ENCODE results near the gene PPP3CA. TPM values are rescaled to one million over a fixed set of nuclear protein-coding genes. Genes with fewer than 3 reads are reported as not detected.
"Not testable (repeated sequence)": the region's sequence is repeated elsewhere in the genome, so short reads cannot be mapped to it uniquely, and the experiment has no call there.

The PPP3CA gene
- total RNA-seq, 1 experiment from 2014 or later, result 33.8 TPM

DNA sequence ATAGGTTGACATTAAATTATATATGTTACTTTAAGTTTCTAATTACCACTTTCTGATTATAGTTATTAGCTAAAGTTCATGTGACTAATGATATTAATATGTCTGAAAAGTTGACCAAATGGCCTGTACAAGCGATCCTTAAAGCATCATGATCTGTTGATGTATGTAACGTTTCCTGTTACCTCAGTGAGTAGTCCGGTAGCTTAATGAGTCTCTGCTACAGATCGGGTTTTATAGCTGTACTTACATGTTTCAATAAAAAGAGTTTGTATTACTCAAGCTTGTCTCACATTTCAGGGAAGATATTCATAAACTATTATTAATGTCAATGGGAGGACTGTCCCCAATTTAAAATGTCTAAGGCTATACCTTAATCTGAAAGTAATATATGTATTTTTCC lies 246.3 kb downstream of the PPP3CA start:
- Mint-ChIP-seq H3K9me3 (ENCODE audit: unreplicated experiment) (no peaks in the 10 kb centered on the region), H3K27ac (ENCODE audit: unreplicated experiment) (no peak overlapping the region), H3K4me1 (ENCODE audit: low read depth, unreplicated experiment) (no peaks in the 10 kb centered on the region), H3K27me3 (ENCODE audit: insufficient read depth, unreplicated experiment) (no peaks in the 10 kb centered on the region), H3K36me3 (ENCODE audit: insufficient read depth, unreplicated experiment) (no peaks in the 10 kb centered on the region), H3K4me3 (ENCODE audit: unreplicated experiment) (no peak overlapping the region)
- H3K4me1 ChIP-seq, result no peaks in the 10 kb centered on the region
- no peaks in the 10 kb centered on the region for H3K9me3 ChIP-seq
- H3K36me3 ChIP-seq (ENCODE audit: control insufficient read depth, insufficient read depth, low read length), result no peaks in the 10 kb centered on the region
- H3K4me3 ChIP-seq (ENCODE audit: low read depth, low read length), result no peak overlapping the region
- no peak for DNase-seq
- BruUV-seq (replicated peaks), result no TSS peak
- intact Hi-C loops (cut with micrococcal nuclease; ENCODE audit: unreplicated experiment), result no loop called here
- CTCF ChIA-PET, result no interaction called here
- TF ChIP-seq CTCF (IDR thresholded peaks at IDR 0.05; ENCODE audit: insufficient read depth in 1 of 2, low read depth in 1 of 2, low read length in 1 of 2, severe bottlenecking in 1 of 2, unreplicated experiment in 1 of 2), result no peak
- H3K27me3 ChIP-seq (replicated peaks; ENCODE audit: control insufficient read depth, insufficient read depth, low read length), result no peaks in the 10 kb centered on the region
- POLR2A ChIA-PET, result no interaction called here

DNA sequence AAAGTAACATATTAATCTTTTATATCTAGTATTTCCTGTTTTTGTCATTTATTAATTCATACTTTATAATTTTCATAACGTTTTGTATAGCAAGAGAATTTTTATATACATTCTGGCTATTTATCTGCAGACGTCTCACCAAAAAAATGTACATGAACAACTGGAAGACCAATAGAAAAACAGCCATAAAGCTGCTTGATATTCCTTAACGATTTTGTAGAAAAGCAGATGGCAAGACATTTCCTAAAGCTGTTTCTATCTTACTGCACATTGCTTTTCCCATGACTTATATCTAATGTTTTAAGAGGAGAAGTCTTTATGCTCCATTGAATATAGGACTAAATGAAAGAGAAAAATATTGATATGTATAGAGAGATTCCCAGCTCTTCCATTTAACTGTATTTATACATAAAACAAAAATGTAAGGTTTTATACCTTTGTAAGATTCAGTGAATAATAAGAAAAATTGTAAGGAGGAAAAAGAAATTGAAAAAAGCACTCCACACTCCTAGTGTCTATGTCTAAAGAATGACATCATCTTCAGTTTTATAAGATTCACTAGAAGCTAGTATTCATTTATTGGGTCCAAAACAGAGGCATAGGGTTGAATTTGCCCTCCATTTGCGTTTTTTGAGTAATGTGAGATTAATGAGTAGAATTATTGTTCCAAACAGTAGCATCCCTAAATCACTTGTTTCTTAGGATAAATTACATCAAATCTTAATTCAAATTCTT lies 248.5 kb downstream of the PPP3CA start:
- CTCF ChIA-PET, result no interaction called here
- H3K36me3 ChIP-seq (ENCODE audit: control insufficient read depth, insufficient read depth, low read length), result no peaks in the 10 kb centered on the region
- no peak for DNase-seq
- intact Hi-C loops (cut with micrococcal nuclease; ENCODE audit: unreplicated experiment), result no loop called here
- no peak for TF ChIP-seq CTCF (IDR thresholded peaks at IDR 0.05; ENCODE audit: insufficient read depth in 1 of 2, low read depth in 1 of 2, low read length in 1 of 2, severe bottlenecking in 1 of 2, unreplicated experiment in 1 of 2)
- H3K4me3 ChIP-seq (ENCODE audit: low read depth, low read length), result no peak overlapping the region
- no TSS peak for BruUV-seq (replicated peaks)
- H3K4me1 Mint-ChIP-seq (ENCODE audit: low read depth, unreplicated experiment), result no peaks in the 10 kb centered on the region
- no peak overlapping the region for H3K27ac Mint-ChIP-seq (ENCODE audit: unreplicated experiment)
- POLR2A ChIA-PET, result no interaction called here
- H3K4me1 ChIP-seq, result no peaks in the 10 kb centered on the region
- no peaks in the 10 kb centered on the region for H3K27me3 Mint-ChIP-seq (ENCODE audit: insufficient read depth, unreplicated experiment)
- no peak overlapping the region for H3K4me3 Mint-ChIP-seq (ENCODE audit: unreplicated experiment)
- no peaks in the 10 kb centered on the region for H3K9me3 ChIP-seq
- no peaks in the 10 kb centered on the region for H3K36me3 Mint-ChIP-seq (ENCODE audit: insufficient read depth, unreplicated experiment)
- H3K9me3 Mint-ChIP-seq (ENCODE audit: unreplicated experiment), result no peaks in the 10 kb centered on the region
- H3K27me3 ChIP-seq (replicated peaks; ENCODE audit: control insufficient read depth, insufficient read depth, low read length), result no peaks in the 10 kb centered on the region

DNA sequence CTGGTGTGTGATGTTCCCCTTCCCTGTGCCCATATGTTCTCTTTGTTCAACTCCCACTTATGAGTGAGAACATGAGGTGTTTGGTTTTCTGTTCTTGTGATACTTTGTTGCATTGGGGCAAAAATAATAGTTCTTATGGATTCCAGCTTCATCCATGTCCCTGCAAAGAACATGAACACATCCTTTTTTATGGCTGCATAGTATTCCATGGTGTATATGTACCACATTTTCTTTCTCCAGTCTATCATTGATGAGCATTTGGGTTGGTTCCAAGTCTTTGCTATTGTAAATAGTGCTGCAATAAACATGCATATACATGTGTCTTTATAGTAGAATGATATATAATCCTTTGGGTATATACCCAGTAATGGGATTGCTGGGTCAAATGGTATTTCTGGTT lies 254.7 kb downstream of the PPP3CA start:
- BruUV-seq (replicated peaks); H3K36me3 Mint-ChIP-seq (ENCODE audit: insufficient read depth, unreplicated experiment); POLR2A ChIA-PET: not testable (repeated sequence)

More for the DNA sequence above, 254.7 kb downstream of the PPP3CA start:
- CTCF ChIA-PET; DNase-seq; H3K27me3 ChIP-seq (replicated peaks; ENCODE audit: control insufficient read depth, insufficient read depth, low read length); H3K27me3 Mint-ChIP-seq (ENCODE audit: insufficient read depth, unreplicated experiment); H3K4me3 ChIP-seq (ENCODE audit: low read depth, low read length); H3K9me3 Mint-ChIP-seq (ENCODE audit: unreplicated experiment); H3K27ac Mint-ChIP-seq (ENCODE audit: unreplicated experiment); H3K9me3 ChIP-seq; H3K36me3 ChIP-seq (ENCODE audit: control insufficient read depth, insufficient read depth, low read length); H3K4me1 Mint-ChIP-seq (ENCODE audit: low read depth, unreplicated experiment); H3K4me3 Mint-ChIP-seq (ENCODE audit: unreplicated experiment); intact Hi-C loops (cut with micrococcal nuclease; ENCODE audit: unreplicated experiment); H3K4me1 ChIP-seq: not testable (repeated sequence)
